ENCODE measurements around the gene PCDHGA11.

DNA sequence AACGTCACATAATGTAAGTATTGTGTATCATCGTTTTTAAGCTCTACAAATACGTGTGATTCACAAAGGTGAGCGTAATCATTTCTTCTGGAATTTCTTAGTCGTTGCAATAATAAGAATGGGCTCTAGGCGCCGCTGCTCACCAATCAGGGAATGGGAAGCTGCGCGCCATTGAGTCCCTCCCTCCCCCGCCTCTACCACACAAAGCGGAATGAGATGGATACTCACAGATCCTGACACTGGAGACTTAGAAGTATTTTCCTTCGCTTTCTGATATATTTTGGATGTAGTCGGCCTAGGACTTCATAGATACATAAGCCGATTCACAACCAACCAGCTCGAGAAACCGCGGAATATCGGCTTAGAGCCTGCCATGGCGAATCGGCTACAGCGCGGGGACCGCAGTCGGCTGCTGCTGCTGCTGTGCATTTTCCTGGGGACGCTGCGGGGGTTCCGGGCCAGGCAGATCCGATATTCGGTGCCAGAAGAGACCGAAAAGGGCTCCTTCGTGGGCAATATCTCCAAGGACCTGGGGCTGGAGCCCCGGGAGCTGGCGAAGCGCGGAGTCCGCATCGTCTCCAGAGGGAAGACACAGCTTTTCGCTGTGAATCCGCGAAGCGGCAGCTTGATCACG, at the start of gene PCDHGA11:
- TF ChIP-seq EZH2phosphoT487 (conservative IDR thresholded peaks at IDR 0.05; ENCODE audit: low read length): no peak
- TF ChIP-seq, protein P1, sequence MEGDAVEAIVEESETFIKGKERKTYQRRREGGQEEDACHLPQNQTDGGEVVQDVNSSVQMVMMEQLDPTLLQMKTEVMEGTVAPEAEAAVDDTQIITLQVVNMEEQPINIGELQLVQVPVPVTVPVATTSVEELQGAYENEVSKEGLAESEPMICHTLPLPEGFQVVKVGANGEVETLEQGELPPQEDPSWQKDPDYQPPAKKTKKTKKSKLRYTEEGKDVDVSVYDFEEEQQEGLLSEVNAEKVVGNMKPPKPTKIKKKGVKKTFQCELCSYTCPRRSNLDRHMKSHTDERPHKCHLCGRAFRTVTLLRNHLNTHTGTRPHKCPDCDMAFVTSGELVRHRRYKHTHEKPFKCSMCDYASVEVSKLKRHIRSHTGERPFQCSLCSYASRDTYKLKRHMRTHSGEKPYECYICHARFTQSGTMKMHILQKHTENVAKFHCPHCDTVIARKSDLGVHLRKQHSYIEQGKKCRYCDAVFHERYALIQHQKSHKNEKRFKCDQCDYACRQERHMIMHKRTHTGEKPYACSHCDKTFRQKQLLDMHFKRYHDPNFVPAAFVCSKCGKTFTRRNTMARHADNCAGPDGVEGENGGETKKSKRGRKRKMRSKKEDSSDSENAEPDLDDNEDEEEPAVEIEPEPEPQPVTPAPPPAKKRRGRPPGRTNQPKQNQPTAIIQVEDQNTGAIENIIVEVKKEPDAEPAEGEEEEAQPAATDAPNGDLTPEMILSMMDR (IDR thresholded peaks at IDR 0.05; ENCODE audit: insufficient read depth, low read length, poor library complexity, severe bottlenecking): no peak
